Measurements from ENCODE around the gene SSBP3.
A peak's percentile ranks its signal among the peaks of the same experiment; 100 is the strongest.

Gene SSBP3

DNA sequence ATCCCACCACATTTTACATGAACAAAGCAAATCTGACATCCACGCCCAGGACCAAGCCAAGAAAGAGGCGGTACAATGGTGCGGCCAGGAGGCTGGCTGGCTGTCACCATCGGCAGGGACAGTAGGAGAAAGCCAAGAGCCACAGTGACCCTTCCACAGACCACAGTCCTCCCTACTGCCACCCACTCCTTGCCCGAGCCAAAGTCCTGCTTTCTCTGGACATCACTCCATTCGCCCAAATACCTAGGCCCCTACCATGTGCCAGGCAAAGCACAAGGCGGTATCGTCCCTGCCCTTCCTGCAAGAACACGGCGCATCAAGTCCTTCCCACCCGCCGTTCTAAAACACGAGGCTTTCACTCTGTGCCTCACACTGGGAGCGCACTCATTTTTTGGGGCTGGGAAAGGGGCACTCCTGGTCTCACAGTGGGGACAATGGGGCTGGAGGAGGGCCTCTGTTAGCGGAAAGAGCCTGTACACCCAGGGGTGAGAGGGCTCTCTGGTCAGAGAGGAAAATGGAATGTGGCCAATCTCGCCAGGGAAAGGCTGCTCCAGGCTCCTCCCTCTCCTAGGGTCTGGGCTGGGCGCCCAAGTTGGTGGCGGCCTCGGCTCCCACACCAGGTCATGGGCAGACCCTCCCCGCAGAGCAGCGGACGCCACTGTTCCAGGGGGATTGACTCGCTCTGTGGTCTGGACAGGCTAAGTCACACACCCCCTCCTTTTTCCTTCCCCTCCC lies 26.5 kb downstream of the SSBP3 start:
- TF ChIP-seq, protein P1, sequence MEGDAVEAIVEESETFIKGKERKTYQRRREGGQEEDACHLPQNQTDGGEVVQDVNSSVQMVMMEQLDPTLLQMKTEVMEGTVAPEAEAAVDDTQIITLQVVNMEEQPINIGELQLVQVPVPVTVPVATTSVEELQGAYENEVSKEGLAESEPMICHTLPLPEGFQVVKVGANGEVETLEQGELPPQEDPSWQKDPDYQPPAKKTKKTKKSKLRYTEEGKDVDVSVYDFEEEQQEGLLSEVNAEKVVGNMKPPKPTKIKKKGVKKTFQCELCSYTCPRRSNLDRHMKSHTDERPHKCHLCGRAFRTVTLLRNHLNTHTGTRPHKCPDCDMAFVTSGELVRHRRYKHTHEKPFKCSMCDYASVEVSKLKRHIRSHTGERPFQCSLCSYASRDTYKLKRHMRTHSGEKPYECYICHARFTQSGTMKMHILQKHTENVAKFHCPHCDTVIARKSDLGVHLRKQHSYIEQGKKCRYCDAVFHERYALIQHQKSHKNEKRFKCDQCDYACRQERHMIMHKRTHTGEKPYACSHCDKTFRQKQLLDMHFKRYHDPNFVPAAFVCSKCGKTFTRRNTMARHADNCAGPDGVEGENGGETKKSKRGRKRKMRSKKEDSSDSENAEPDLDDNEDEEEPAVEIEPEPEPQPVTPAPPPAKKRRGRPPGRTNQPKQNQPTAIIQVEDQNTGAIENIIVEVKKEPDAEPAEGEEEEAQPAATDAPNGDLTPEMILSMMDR (IDR thresholded peaks at IDR 0.05; ENCODE audit: extremely low read depth, missing control alignments): no peak
- no peak for DNase-seq (ENCODE audit: low spot score)

DNA sequence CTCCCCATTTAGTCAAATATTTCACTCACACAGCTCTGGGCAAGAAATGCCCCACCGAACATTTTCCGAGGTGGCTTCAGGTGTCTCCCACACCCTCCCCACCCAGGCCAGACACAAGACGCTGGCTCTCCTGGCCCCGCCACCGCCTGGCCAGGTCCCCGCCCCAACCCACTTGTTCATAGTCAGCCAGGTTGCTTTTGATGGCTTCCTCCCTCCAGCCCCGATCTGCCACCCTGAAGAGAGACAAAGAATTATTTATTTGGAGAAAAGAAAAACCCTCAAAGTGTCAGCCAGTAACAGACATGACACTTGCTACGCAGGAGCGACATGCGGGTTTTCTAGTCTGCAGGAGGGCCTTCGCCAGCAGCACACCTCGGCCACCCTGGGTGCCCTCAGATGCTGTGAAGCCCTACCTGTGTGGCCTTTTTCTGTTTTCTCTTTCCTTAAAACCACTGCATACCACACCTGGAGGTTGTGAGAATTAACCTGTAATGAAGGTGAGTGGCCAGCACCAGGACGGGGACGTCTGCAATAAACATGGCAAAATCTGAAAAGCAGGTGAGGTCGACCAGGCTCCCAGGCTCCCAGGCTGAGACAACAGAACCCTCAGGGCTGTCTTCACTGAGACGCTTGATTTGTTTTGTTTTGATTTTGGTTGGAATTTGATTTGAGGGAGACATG lies 27.2 kb downstream of the SSBP3 start:
- DNase-seq (ENCODE audit: low spot score): no peak
- TF ChIP-seq, protein P1 (IDR thresholded peaks at IDR 0.05; ENCODE audit: extremely low read depth, missing control alignments): no peak

DNA sequence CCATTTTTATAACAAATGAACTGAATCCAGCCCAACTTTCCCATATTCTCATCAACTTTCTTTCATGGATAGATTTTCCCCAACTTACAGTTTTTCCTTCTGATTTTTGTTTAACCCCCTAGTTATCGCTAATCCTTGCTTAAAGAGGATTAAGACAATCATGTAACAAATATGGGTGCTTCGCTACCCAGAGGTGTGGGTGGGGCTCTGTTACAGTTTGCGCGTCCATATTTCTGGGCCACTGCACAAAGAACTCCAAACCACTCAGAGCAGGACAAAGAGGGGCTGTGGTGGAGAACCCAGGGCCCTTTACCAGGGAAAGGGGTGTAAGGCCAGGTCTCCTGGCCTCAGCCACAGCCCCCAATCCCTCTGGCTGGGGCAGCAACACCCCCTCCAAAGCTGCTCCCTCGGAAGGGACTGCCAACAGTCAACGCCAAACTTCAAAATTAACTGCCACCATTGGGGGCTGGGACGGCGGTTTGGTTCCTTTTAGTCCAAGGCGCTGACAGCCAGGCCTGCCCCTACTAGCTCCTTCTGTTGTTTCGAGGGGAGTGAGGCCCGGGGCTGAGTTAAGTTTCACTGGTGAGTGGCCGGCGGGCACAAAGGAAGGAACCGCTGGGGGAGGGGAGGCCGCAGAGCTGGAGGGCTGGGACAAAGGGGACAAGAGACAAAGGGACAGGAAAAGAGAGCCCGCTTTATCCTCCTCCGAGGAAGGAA lies 27.9 kb downstream of the SSBP3 start:
- TF ChIP-seq, protein P1 (IDR thresholded peaks at IDR 0.05; ENCODE audit: extremely low read depth, missing control alignments): no peak
- no peak for DNase-seq (ENCODE audit: low spot score)

DNA sequence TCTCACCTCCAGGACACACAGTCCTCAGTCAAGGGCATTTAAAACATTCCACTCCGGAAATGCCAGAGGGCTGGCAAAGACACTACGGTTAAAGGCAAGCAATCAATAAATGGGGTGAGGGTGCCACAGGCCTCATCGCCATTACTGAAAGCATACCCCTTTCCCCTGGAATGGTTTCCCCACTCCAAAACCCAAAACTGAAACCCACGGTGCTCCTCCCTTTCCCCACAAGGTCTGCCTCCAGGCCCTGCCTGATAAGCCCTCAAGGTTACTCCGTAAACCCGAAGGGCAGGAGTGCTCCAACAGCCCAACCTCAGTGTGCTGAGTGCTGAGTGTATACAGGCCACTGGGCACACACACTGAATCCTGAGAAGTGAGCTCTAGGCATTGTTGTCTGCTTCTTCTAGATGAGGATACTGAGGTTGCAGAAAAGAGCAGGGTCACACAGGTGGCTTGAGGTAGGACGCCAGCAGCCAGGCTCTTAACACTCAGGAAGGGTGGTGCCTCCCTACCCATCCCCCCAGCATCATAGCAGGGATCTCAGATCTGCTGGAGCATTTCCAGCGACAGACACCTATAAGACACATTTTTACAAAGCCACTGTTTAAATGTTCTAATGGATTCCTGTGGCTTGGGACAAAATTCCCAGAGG lies 29.0 kb downstream of the SSBP3 start:
- TF ChIP-seq, protein P1 (IDR thresholded peaks at IDR 0.05; ENCODE audit: extremely low read depth, missing control alignments): no peak

DNA sequence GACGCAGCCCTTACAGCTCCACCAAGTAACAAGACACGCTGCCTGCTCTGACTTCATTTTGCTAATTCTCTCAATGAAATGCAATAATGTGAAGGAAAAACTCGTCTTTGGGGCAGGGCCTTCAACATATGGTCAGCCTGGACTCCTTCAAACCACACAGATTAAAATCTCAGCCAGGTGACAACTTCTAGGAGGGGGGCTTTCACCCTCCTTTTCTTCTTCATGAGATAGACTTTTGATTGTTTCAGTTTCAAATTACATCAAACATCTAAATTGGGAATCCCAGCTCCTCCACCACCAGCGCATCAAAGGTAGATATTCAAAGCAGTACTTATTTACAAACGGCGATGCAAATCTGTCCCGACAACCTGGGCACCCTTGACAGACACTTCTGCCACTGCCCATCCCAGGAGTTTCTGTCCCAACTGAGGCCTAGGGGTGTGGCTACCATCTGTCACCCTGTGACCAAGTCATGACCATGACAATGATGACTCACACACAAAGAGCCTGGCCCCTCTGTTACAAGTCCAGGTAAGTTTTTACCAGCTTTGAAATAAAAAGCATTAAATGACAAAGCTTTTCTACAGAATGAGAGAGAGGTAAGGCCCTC lies 29.7 kb downstream of the SSBP3 start:
- TF ChIP-seq, protein P1 (IDR thresholded peaks at IDR 0.05; ENCODE audit: extremely low read depth, missing control alignments): no peak
- DNase-seq (ENCODE audit: low spot score): peak; percentile 81

More for the DNA sequence above, 29.0 kb downstream of the SSBP3 start:
- no peak for DNase-seq (ENCODE audit: low spot score)

DNA sequence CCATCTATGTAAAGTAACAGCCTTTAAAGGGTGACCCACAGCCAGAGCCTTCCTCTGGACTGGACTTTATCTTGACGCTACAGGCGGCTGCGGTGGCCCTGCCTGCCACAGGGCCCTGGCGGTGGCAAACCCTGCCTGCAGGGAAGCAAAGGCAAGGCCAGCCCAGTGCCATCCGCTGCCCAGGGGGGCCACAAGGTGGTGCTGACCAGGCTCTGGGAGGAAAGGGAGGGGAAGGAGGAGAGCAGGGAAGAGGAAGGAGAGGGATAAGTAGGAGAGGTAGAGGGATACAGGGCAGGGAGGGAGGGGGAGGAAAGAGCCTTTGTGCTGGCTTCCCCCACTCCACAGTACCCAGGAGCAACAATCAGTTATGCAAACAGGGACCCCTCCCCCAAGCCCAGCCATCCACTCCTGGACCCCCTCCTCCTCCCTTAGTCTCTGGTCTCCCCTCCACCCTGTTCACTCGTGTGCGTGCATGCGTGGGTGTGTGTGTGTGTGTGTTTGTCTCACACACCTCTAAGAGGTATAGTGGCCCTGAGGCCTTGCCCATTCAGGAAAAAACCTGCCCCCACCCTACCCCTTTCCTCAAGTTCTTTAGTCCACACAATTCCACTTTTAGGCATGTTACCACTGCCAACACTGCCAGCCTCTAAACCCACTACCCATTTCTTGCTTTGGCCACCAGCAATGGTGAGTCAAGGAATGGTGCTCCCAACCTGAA lies 30.3 kb downstream of the SSBP3 start:
- TF ChIP-seq, protein P1 (IDR thresholded peaks at IDR 0.05; ENCODE audit: extremely low read depth, missing control alignments): no peak
- DNase-seq (ENCODE audit: low spot score): no peak
